ENCODE measurements around the gene KCNK10. TPM values are rescaled to one million over a fixed set of nuclear protein-coding genes. Genes with fewer than 3 reads are reported as not detected.

The KCNK10 gene
- total and polyA plus RNA-seq, 11 donors: 0.07 to 0.31 (median 0.20) TPM; not detected in 7

- intact Hi-C loops (cut with DNase I): no loop called here
- peaks cover 0 to 5% (median 0%) of the 10 kb centered on the region in 9 donors for H3K27me3 ChIP-seq
- no peak for ATAC-seq
- H3K9me3 ChIP-seq: no peaks in the 10 kb centered on the region
- H3K4me1 ChIP-seq: no peaks in the 10 kb centered on the region
- no peak for DNase-seq
- H3K4me3 ChIP-seq: no peak overlapping the region
- 83 to 100% (median 85%) methylated on average over 2 to 8 of the region's 8 CpGs for whole genome bisulfite sequencing, 4 donors
- no peak overlapping the region for H3K27ac ChIP-seq
- H3K36me3 ChIP-seq: no peaks in the 10 kb centered on the region
- TF ChIP-seq, protein P1, sequence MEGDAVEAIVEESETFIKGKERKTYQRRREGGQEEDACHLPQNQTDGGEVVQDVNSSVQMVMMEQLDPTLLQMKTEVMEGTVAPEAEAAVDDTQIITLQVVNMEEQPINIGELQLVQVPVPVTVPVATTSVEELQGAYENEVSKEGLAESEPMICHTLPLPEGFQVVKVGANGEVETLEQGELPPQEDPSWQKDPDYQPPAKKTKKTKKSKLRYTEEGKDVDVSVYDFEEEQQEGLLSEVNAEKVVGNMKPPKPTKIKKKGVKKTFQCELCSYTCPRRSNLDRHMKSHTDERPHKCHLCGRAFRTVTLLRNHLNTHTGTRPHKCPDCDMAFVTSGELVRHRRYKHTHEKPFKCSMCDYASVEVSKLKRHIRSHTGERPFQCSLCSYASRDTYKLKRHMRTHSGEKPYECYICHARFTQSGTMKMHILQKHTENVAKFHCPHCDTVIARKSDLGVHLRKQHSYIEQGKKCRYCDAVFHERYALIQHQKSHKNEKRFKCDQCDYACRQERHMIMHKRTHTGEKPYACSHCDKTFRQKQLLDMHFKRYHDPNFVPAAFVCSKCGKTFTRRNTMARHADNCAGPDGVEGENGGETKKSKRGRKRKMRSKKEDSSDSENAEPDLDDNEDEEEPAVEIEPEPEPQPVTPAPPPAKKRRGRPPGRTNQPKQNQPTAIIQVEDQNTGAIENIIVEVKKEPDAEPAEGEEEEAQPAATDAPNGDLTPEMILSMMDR (IDR thresholded peaks at IDR 0.05): no peak
- no peak for TF ChIP-seq POLR2A (IDR thresholded peaks at IDR 0.05)
Measured at GRCh38 chr14:88146881-88147649, 176.0 kb downstream of the KCNK10 start.

GRCh38 chr14:88143810-88144209, 179.3 kb downstream of the KCNK10 start:
- 49 to 66% (median 58%) methylated on average over 2 of the region's 2 CpGs for WGBS, 4 donors
- Histone ChIP-seq H3K27ac (no peak overlapping the region), H3K4me3 (no peak overlapping the region), H3K27me3 (peaks cover 0 to 5% (median 0%) of the 10 kb centered on the region in 9 donors), H3K9me3 (no peaks in the 10 kb centered on the region), H3K36me3 (no peaks in the 10 kb centered on the region), H3K4me1 (no peaks in the 10 kb centered on the region)
- no peak for TF ChIP-seq POLR2A (IDR thresholded peaks at IDR 0.05)
- TF ChIP-seq, protein P1 (IDR thresholded peaks at IDR 0.05): no peak
- no peak for DNase-seq
- no peak for ATAC-seq
- intact Hi-C loops (cut with DNase I): no loop called here

DNA sequence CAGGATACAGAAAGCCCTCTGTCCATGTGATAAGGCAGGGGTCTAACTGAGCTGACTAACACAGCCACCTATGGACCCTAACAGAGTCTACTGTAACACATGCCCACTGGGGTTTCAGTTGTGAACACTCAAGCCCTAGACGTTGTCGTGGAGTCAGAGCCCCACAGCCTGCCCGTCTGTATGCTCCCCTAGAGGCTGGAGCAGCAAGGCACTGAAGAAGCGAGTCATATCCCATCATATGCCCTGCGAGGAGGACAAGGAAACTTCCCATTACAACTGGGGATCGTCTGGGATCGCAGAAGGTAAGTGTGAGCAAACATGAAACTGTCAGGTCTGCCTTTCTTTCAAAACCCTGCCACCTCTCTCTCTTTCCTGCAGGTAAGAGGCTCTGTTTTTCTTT, 180.1 kb downstream of the KCNK10 start:
- WGBS, 4 donors: 53 to 68% (median 58%) methylated on average over 7 of the region's 7 CpGs
- intact Hi-C loops (cut with DNase I): no loop called here
- DNase-seq: no peak
- Histone ChIP-seq H3K4me1 (no peaks in the 10 kb centered on the region), H3K27ac (no peak overlapping the region), H3K36me3 (no peaks in the 10 kb centered on the region), H3K9me3 (no peaks in the 10 kb centered on the region), H3K27me3 (peaks cover 0 to 5% (median 0%) of the 10 kb centered on the region in 9 donors), H3K4me3 (no peak overlapping the region)
- ATAC-seq: no peak
- TF ChIP-seq POLR2A (IDR thresholded peaks at IDR 0.05): no peak
- TF ChIP-seq, protein P1 (IDR thresholded peaks at IDR 0.05): no peak

GRCh38 chr14:88140874-88141273, 182.2 kb downstream of the KCNK10 start:
- TF ChIP-seq POLR2A (IDR thresholded peaks at IDR 0.05): no peak
- TF ChIP-seq, protein P1 (IDR thresholded peaks at IDR 0.05): no peak
- no peak overlapping the region for H3K4me3 ChIP-seq
- ATAC-seq: no peak
- H3K9me3 ChIP-seq: no peaks in the 10 kb centered on the region
- 50 to 66% (median 58%) methylated on average over 3 of the region's 3 CpGs for WGBS, 4 donors
- DNase-seq: no peak
- intact Hi-C loops (cut with DNase I): no loop called here
- H3K27me3 ChIP-seq: peaks cover 0 to 5% (median 0%) of the 10 kb centered on the region in 9 donors
- H3K4me1 ChIP-seq: no peaks in the 10 kb centered on the region
- no peak overlapping the region for H3K27ac ChIP-seq
- H3K36me3 ChIP-seq: no peaks in the 10 kb centered on the region
